Endothelial cell of umbilical vein (primary cell): ENCODE results near the gene PPTC7. TPM values are rescaled to one million over a fixed set of nuclear protein-coding genes. Genes with fewer than 3 reads are reported as not detected.

Experiments used
- BruUV-seq: library from RNA; stranded (reverse); fragments of 400-500 nt; replicated peaks from 2 replicates; lab custom pipeline; 2021; lab: Mats Ljungman, UMichigan
- CTCF ChIA-PET: fragments of 300-600, 350-600 bp; sonication (Branson Sonifier 250); formaldehyde crosslinking; loops from one replicate; lab custom pipeline; 2021; ENCODE audit warnings: antibody characterized with exemption, inconsistent platforms; lab: Charles Lee
- POLR2A ChIA-PET: fragments of 300-600, 350-600 bp; sonication (Branson Sonifier 250); formaldehyde crosslinking; loops from one replicate; lab custom pipeline; 2021; ENCODE audit warnings: antibody characterized with exemption, inconsistent platforms; lab: Charles Lee
- DNase-seq: peaks from one replicate; pipeline ENCODE4 v3.0.0-alpha.2; 2011; ENCODE audit warnings: low read depth, low spot score
- FAIRE-seq: peaks from 2 replicates; lab custom pipeline; 2011; peaks lifted over from hg19 to GRCh38; lab: Jason Lieb, UNC
- H2AFZ ChIP-seq: 2 replicates; pipeline ENCODE4 v1.6.0; 2012; ENCODE audit warnings: low read depth, low read length, control low read depth, inconsistent platforms
- H3K27ac ChIP-seq: 2 replicates; pipeline ENCODE4 v1.5.1; 2011; ENCODE audit warnings: low read depth, mild to moderate bottlenecking, control low read depth, low read length, moderate library complexity; ENCODE audit not compliant: insufficient read depth
- H3K27me3 ChIP-seq, 2 experiments: 2 replicates each; pipeline versions ENCODE4 v1.6.0 to v1.6.1; 2011; ENCODE audit warnings: low read length in 2 of 2, mixed read lengths in 1 of 2; ENCODE audit not compliant: control insufficient read depth in 2 of 2, insufficient read depth in 2 of 2
- H3K36me3 ChIP-seq, 2 experiments: 2 replicates in 1 of 2; 3 replicates in 1 of 2; pipeline ENCODE4 v1.5.1; 2011; ENCODE audit warnings: low read length in 2 of 2, mild to moderate bottlenecking in 1 of 2, moderate library complexity in 1 of 2; ENCODE audit not compliant: control insufficient read depth in 2 of 2, insufficient read depth in 2 of 2; ENCODE audit errors: extremely low read depth in 1 of 2
- H3K4me1 ChIP-seq: 3 replicates; pipeline ENCODE4 v1.5.1; 2011; ENCODE audit warnings: mild to moderate bottlenecking, low read length; ENCODE audit not compliant: control insufficient read depth, insufficient read depth; ENCODE audit errors: extremely low read depth
- H3K4me2 ChIP-seq: 2 replicates; pipeline ENCODE4 v1.6.1; 2011; ENCODE audit warnings: low read length, control low read depth, mixed read lengths; ENCODE audit not compliant: insufficient read depth
- H3K4me3 ChIP-seq, 3 experiments: fragments of 200-600 bp in 1 of 3; sonication (generic), shearing (Covaris generic) in 1 of 3; replicated peaks in 1 of 3; 2 replicates each; pipeline ENCODE4 v1.5.1; 2011 to 2016; ENCODE audit warnings: control low read depth in 3 of 3, low read length in 3 of 3, mild to moderate bottlenecking in 2 of 3, inconsistent platforms in 1 of 3, low read depth in 1 of 3, moderate library complexity in 1 of 3; ENCODE audit not compliant: insufficient read depth in 1 of 3
- H3K79me2 ChIP-seq: 2 replicates; pipeline ENCODE4 v1.6.0; 2012; ENCODE audit warnings: low read length, inconsistent platforms; ENCODE audit not compliant: control insufficient read depth, insufficient read depth
- H3K9ac ChIP-seq: replicated peaks from 2 replicates; pipeline ENCODE3; 2011; ENCODE audit warnings: low read length, control low read depth; ENCODE audit not compliant: insufficient read depth; ENCODE audit errors: extremely low read depth
- H3K9me1 ChIP-seq: replicated peaks from 3 replicates; pipeline ENCODE4 v1.6.0; 2011; ENCODE audit warnings: mild to moderate bottlenecking, low read length; ENCODE audit not compliant: control insufficient read depth, insufficient read depth; ENCODE audit errors: extremely low read depth
- H3K9me3 ChIP-seq: replicated peaks from 2 replicates; pipeline ENCODE4 v1.5.1; 2012; ENCODE audit warnings: low read length, inconsistent platforms; ENCODE audit not compliant: control insufficient read depth, insufficient read depth
- H4K20me1 ChIP-seq: replicated peaks from 2 replicates; pipeline ENCODE3; 2011; ENCODE audit warnings: mild to moderate bottlenecking, low read length; ENCODE audit not compliant: control insufficient read depth, insufficient read depth; ENCODE audit errors: extremely low read depth
- EZH2 ChIP-seq: IDR thresholded peaks from 2 replicates; pipeline ENCODE4 v1.6.1; 2012; ENCODE audit warnings: borderline replicate concordance, low read depth, mild to moderate bottlenecking, moderate library complexity, low read length, inconsistent platforms; ENCODE audit not compliant: severe bottlenecking
- FOS ChIP-seq: IDR thresholded peaks from 2 replicates; pipeline ENCODE4 v1.6.1; 2011; ENCODE audit warnings: mild to moderate bottlenecking, low read length, moderate library complexity, borderline replicate concordance; ENCODE audit not compliant: insufficient read depth
- GATA2 ChIP-seq: IDR thresholded peaks from 2 replicates; pipeline ENCODE4 v1.7.0; 2011; ENCODE audit warnings: low read depth, mild to moderate bottlenecking, moderate library complexity, mixed read lengths, low read length; ENCODE audit not compliant: insufficient read length, insufficient read depth
- JUN ChIP-seq: IDR thresholded peaks from 2 replicates; pipeline ENCODE4 v1.6.1; 2011; ENCODE audit warnings: borderline replicate concordance, low read depth; ENCODE audit not compliant: insufficient read length, insufficient read depth
- MYC ChIP-seq: IDR thresholded peaks from one replicate; pipeline ENCODE4 v1.6.1; 2011; ENCODE audit warnings: mild to moderate bottlenecking, low read depth, low read length
- POLR2A ChIP-seq: IDR thresholded peaks from 2 replicates; pipeline ENCODE4 v1.6.1; 2012; ENCODE audit warnings: low read depth, mild to moderate bottlenecking, control low read depth, low read length
- POLR2AphosphoS5 ChIP-seq: IDR thresholded peaks from 2 replicates; pipeline ENCODE4 v1.6.1; 2012; ENCODE audit warnings: low read depth, mild to moderate bottlenecking, control low read depth, low read length, moderate library complexity; ENCODE audit not compliant: insufficient read depth
- dilution Hi-C: fragments of 300-500 bp; cut with MboI; formaldehyde crosslinking; loops from one replicate; pipeline ENCODE4 v1.15.0; 2019; ENCODE audit warnings: low sequenced_read_pairs; ENCODE audit not compliant: extremely low pct_ligation_motif_present
- intact Hi-C: fragments of 100-400 bp; cut with micrococcal nuclease; formaldehyde crosslinking; loops from one replicate; pipeline ENCODE4 v1.10.0; 2022
- polyA plus RNA-seq, 4 experiments: library from polyadenylated mRNA; depleted of rRNA in 3 of 4; stranded (reverse) in 3 of 4; unstranded in 1 of 4; fragments of >200 nt; gene quantifications; 2 replicates each; pipeline versions ENCODE4 v1.2.1 to v1.2.3, GENCODE V29; 2011 to 2012; ENCODE audit warnings: missing spikeins in 1 of 4
- total RNA-seq: library from RNA; stranded (reverse); gene quantifications from 2 replicates; pipeline ENCODE4 v1.2.3, GENCODE V29; 2021
- TF ChIP-seq, protein P1 (sequence below): IDR thresholded peaks from 2 replicates; pipeline ENCODE4 v1.6.1; 2011; ENCODE audit not compliant: insufficient read depth, insufficient read length
- TF ChIP-seq, protein P2 (sequence below), 2 donors: IDR thresholded peaks; 1 replicate in 1 of 2; 2 replicates in 1 of 2; pipeline ENCODE4 v1.5.1; 2011; ENCODE audit warnings: low read length in 2 of 2, mild to moderate bottlenecking in 2 of 2, moderate library complexity in 2 of 2, control low read depth in 1 of 2, inconsistent platforms in 1 of 2, low read depth in 1 of 2; ENCODE audit not compliant: insufficient read depth in 1 of 2; ENCODE audit errors: extremely low read depth in 1 of 2

The PPTC7 gene
- total and polyA plus RNA-seq, 2 donors (not counting 3 experiments of a cell fraction or from before 2014, with no cell fraction given) = 8.4 to 15.2 TPM

GRCh38 chr12:110568752-110569151, 14.4 kb downstream of the PPTC7 start:
- CTCF ChIA-PET = interaction anchor here (1.0 kb wide), 1 partner anchor 9 kb away, joined by 4 read pairs; no protein-coding TSS in a partner anchor
- Histone ChIP-seq H3K4me2 (no peak overlapping the region), H3K4me1 (no peaks in the 10 kb centered on the region), H3K4me3 (no peak overlapping the region), H3K27ac (no peak overlapping the region), H3K27me3 (no peaks in the 10 kb centered on the region), H3K9me1 (no peaks in the 10 kb centered on the region), H4K20me1 (peaks cover 3% of the 10 kb centered on the region), H3K9me3 (peaks cover 3% of the 10 kb centered on the region), H3K9ac (no peak overlapping the region), H3K36me3 (no peaks in the 10 kb centered on the region), H2AFZ (no peak overlapping the region), H3K79me2 (peaks cover 76% of the 10 kb centered on the region)
- DNase-seq (no peak), FAIRE-seq (no peak)
- intact Hi-C loops (no loop called here), dilution Hi-C loops (no loop called here)
- TF ChIP-seq, protein P1, sequence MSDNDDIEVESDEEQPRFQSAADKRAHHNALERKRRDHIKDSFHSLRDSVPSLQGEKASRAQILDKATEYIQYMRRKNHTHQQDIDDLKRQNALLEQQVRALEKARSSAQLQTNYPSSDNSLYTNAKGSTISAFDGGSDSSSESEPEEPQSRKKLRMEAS = no peak
- TF ChIP-seq POLR2A = no peak
- TF ChIP-seq MYC = no peak
- no peak for TF ChIP-seq FOS
- no peak for TF ChIP-seq EZH2
- TF ChIP-seq, protein P2, sequence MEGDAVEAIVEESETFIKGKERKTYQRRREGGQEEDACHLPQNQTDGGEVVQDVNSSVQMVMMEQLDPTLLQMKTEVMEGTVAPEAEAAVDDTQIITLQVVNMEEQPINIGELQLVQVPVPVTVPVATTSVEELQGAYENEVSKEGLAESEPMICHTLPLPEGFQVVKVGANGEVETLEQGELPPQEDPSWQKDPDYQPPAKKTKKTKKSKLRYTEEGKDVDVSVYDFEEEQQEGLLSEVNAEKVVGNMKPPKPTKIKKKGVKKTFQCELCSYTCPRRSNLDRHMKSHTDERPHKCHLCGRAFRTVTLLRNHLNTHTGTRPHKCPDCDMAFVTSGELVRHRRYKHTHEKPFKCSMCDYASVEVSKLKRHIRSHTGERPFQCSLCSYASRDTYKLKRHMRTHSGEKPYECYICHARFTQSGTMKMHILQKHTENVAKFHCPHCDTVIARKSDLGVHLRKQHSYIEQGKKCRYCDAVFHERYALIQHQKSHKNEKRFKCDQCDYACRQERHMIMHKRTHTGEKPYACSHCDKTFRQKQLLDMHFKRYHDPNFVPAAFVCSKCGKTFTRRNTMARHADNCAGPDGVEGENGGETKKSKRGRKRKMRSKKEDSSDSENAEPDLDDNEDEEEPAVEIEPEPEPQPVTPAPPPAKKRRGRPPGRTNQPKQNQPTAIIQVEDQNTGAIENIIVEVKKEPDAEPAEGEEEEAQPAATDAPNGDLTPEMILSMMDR (IDR thresholded peaks at IDR 0.05; ENCODE audit: extremely low read depth in 1 of 2, insufficient read depth in 1 of 2, low read depth in 1 of 2, low read length in 2 of 2) = no peak
- TF ChIP-seq GATA2 = no peak
- no peak for TF ChIP-seq POLR2AphosphoS5
- no peak for TF ChIP-seq JUN
- POLR2A ChIA-PET = no interaction called here
- no TSS peak for BruUV-seq
